ENCODE measurements around the gene MAN1C1. TPM values are rescaled to one million over a fixed set of nuclear protein-coding genes. Genes with fewer than 3 reads are reported as not detected.

Gene MAN1C1
- total RNA-seq, 4 donors from 2014 or later: 28.1 to 60.4 (median 32.7) TPM

DNA sequence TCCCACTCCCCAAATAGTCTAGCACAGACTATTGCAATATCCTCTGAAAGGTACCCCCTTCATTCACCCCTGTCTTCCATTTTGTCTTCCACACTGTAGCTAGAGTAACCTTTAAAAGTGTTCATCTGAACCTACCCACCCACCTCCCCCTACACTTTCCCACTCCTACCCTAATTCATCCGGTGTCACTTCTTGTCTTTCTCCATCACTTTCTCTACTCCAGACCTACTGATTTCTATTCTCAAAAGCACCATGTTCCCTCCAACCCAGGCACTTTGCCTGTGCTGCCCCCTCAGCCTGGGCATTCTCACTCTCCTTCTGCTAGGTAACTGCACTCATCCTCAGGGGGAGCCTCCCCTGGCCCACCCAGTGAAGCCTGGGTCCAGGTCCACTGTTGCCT is 4.7 kb upstream of the MAN1C1 start:
- Histone ChIP-seq H3K27ac (no peak overlapping the region), H3K4me3 (replicated peaks in 1 of 3) (no peak overlapping the region), H3K27me3 (no peaks in the 10 kb centered on the region), H3K9me3 (no peaks in the 10 kb centered on the region), H3K36me3 (no peaks in the 10 kb centered on the region), H3K4me1 (peaks cover 3 to 7% of the 10 kb centered on the region in 2 donors)
- intact Hi-C loops (cut with DNase I): loop anchor here (5.0 to 10.0 kb wide), 2 partner anchors 70 to 83 kb away; partner anchors contain the start of gene LDLRAP1
- DNase-seq: no peak
- TF ChIP-seq, protein P1, sequence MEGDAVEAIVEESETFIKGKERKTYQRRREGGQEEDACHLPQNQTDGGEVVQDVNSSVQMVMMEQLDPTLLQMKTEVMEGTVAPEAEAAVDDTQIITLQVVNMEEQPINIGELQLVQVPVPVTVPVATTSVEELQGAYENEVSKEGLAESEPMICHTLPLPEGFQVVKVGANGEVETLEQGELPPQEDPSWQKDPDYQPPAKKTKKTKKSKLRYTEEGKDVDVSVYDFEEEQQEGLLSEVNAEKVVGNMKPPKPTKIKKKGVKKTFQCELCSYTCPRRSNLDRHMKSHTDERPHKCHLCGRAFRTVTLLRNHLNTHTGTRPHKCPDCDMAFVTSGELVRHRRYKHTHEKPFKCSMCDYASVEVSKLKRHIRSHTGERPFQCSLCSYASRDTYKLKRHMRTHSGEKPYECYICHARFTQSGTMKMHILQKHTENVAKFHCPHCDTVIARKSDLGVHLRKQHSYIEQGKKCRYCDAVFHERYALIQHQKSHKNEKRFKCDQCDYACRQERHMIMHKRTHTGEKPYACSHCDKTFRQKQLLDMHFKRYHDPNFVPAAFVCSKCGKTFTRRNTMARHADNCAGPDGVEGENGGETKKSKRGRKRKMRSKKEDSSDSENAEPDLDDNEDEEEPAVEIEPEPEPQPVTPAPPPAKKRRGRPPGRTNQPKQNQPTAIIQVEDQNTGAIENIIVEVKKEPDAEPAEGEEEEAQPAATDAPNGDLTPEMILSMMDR (IDR thresholded peaks at IDR 0.05): no peak
- TF ChIP-seq POLR2A (IDR thresholded peaks at IDR 0.05): no peak
- WGBS, 2 donors: 97 to 98% methylated on average over 1 of the region's 1 CpG

DNA sequence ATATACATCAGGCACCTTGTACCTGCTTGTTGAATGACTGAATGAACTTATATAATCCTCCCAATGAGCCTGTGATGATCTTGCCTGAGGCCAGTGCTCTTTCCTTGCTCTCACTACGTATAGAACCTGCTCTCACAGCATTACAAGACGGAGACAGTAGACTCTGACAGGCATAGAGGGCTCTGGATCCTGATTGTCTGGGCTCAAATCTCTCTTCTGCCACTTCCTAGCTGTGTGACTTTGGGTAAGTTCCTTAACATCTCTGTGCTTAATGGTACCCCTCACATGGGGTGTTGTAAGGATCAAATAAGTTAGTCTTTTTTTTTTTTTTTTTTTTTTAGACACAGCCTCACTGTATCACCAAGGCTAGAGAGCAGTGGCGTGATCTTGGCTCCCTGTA is 4.2 kb upstream of the MAN1C1 start:
- Histone ChIP-seq H3K36me3 (no peaks in the 10 kb centered on the region), H3K4me3 (replicated peaks in 1 of 3) (no peak overlapping the region), H3K4me1 (peaks cover 3 to 7% of the 10 kb centered on the region in 2 donors), H3K27me3 (no peaks in the 10 kb centered on the region), H3K9me3 (no peaks in the 10 kb centered on the region), H3K27ac (no peak overlapping the region)
- DNase-seq: no peak
- no peak for TF ChIP-seq POLR2A (IDR thresholded peaks at IDR 0.05)
- TF ChIP-seq, protein P1 (IDR thresholded peaks at IDR 0.05): no peak
- 95 to 98% methylated on average over 3 of the region's 3 CpGs for WGBS, 2 donors
- intact Hi-C loops (cut with DNase I): loop anchor here (5.0 to 10.0 kb wide), 2 partner anchors 70 to 82 kb away; partner anchors contain the start of gene LDLRAP1

DNA sequence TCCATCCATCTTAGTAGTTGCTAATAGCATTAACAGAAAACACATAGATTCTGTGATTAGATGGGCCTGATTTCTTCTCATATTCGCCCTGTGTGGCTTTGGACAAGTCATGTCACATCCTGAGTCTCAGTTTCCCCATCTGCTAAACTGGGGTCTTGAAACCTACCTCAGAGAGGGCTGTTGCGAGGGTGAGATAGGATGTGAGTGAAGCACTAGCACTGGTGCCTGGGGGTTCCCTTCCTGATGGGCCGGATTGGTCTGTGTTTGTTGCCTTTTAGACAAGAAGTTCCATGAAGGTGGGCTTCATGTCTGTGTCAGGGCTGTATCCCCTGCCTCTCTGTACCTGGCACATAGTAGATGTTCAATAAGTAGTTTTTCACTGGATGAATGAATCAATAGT is 3.5 kb upstream of the MAN1C1 start:
- Histone ChIP-seq H3K27ac (no peak overlapping the region), H3K27me3 (no peaks in the 10 kb centered on the region), H3K9me3 (no peaks in the 10 kb centered on the region), H3K4me3 (replicated peaks in 1 of 3) (no peak overlapping the region), H3K36me3 (no peaks in the 10 kb centered on the region), H3K4me1 (peaks cover 7 to 9% of the 10 kb centered on the region in 2 donors)
- no peak for TF ChIP-seq POLR2A (IDR thresholded peaks at IDR 0.05)
- TF ChIP-seq, protein P1 (IDR thresholded peaks at IDR 0.05): no peak
- no peak for DNase-seq
- intact Hi-C loops (cut with DNase I): loop anchor here (5.0 to 10.0 kb wide), 2 partner anchors 71 to 82 kb away; partner anchors contain the start of gene LDLRAP1
- 98% methylated on average over 3 of the region's 3 CpGs for WGBS, 2 donors

DNA sequence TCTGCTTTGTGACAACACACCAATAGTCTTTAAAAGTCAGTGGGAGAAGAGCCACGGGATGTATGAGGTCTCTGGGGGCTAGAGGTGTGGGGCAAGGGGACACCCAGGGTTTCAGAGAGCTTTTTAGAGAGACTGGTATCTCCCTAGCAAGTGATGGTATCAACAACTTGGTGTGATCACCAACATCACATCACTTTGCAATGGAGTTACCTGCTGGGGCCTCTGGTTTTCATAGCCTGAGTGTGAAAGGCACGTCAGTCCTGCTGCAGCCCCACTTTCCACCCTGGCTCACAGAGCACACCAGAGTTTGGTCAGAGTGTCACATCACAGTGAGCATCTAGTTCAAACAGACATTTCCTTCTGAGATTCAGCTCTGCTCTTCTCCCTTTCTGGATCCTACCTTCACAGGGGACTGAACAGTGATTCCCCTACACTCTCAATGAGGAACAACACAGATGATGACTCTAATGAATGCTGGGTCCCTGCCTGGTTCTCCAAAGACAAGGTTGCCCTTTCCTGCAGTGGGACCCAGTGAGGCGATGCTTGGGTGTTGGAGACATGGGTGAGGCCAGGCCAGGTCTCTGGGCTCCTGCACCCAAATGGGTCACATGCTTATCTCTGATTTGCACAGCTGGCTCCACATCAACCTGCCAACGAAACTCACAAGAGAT is 2.0 kb upstream of the MAN1C1 start:
- intact Hi-C loops (cut with DNase I): loop anchor here (5.0 to 10.0 kb wide), 3 partner anchors 72 to 128 kb away; partner anchors contain the start of gene LDLRAP1
- H3K27ac ChIP-seq: no peak overlapping the region
- H3K4me3 ChIP-seq (replicated peaks in 1 of 3): no peak overlapping the region
- H3K9me3 ChIP-seq: no peaks in the 10 kb centered on the region
- no peaks in the 10 kb centered on the region for H3K36me3 ChIP-seq
- peaks cover 22 to 23% of the 10 kb centered on the region in 2 donors for H3K4me1 ChIP-seq
- no peak for TF ChIP-seq POLR2A (IDR thresholded peaks at IDR 0.05)
- TF ChIP-seq, protein P1 (IDR thresholded peaks at IDR 0.05): no peak
- 84% methylated on average over 4 of the region's 4 CpGs for WGBS, 2 donors
- H3K27me3 ChIP-seq: no peaks in the 10 kb centered on the region
- DNase-seq: no peak

DNA sequence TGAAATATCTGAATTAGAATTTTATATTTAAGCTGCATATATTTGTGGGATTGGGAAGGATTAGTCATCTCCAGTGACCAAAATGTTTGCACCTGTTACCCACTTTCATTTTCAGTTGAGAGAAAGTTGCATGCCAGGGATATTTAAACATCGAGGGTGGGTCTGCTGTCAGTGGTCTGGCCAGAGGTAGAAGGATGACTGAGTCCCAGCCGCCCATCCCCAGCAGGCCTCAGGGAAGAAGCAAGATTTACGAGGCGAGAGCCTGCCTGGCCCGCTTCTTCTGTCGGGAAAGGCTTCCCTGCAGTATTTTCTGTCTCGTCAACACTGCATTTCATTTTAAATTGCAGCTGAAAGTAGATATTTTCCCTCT is 1.4 kb upstream of the MAN1C1 start:
- no peak for DNase-seq
- intact Hi-C loops (cut with DNase I): loop anchor here (5.0 to 10.0 kb wide), 2 partner anchors 80 to 127 kb away; no protein-coding TSS in a partner anchor
- H3K4me3 ChIP-seq (replicated peaks in 1 of 3): no peak overlapping the region
- WGBS, 2 donors: 79 to 86% methylated on average over 7 of the region's 7 CpGs
- TF ChIP-seq POLR2A (IDR thresholded peaks at IDR 0.05): no peak
- TF ChIP-seq, protein P1 (IDR thresholded peaks at IDR 0.05): no peak
- H3K27ac ChIP-seq: no peak overlapping the region
- no peaks in the 10 kb centered on the region for H3K9me3 ChIP-seq
- no peaks in the 10 kb centered on the region for H3K27me3 ChIP-seq
- H3K36me3 ChIP-seq: no peaks in the 10 kb centered on the region
- H3K4me1 ChIP-seq: peaks cover 26 to 28% of the 10 kb centered on the region in 2 donors
